Brain microvascular endothelial cell (primary cell): ENCODE measurements around the gene HACD4.
"Not testable (repeated sequence)": the region's sequence is repeated elsewhere in the genome, so short reads cannot be mapped to it uniquely, and the experiment has no call there.

Experiments
- DNase-seq: peaks from one replicate; pipeline ENCODE4 v3.0.0-alpha.2; 2020
- H3K27ac ChIP-seq: fragments of 250-450 bp; sonication (Bioruptor Pico); 2 replicates; pipeline ENCODE4 v1.5.1; 2020; ENCODE audit warnings: mild to moderate bottlenecking, moderate library complexity
- H3K27me3 ChIP-seq: fragments of 250-450 bp; sonication (Bioruptor Pico); replicated peaks from 2 replicates; pipeline ENCODE4 v1.5.1; 2020; ENCODE audit warnings: mild to moderate bottlenecking
- H3K36me3 ChIP-seq: fragments of 250-450 bp; sonication (Bioruptor Pico); replicated peaks from 2 replicates; pipeline ENCODE4 v1.5.1; 2020; ENCODE audit warnings: mild to moderate bottlenecking
- H3K4me3 ChIP-seq: 2 replicates; pipeline ENCODE4 v1.5.1; 2011; ENCODE audit warnings: low read depth, mild to moderate bottlenecking, control low read depth, low read length, moderate library complexity
- CTCF ChIP-seq: IDR thresholded peaks from 2 replicates; pipeline ENCODE4 v1.5.1; 2011; ENCODE audit warnings: low read depth, mild to moderate bottlenecking, moderate library complexity, low read length, control low read depth, inconsistent platforms; ENCODE audit errors: missing control alignments
- in situ Hi-C: cut with HindIII; loops from 2 replicates; pipeline ENCODE4 v1.10.0; 2017; ENCODE audit warnings: low sequenced_read_pairs, low pct_ligation_motif_present

The HACD4 gene

GRCh38 chr9:20985851-20986600 lies 45.4 kb downstream of the HACD4 start:
- Histone ChIP-seq H3K27ac (no peak overlapping the region), H3K36me3 (peaks cover 7% of the 10 kb centered on the region), H3K4me3 (no peak overlapping the region), H3K27me3 (no peaks in the 10 kb centered on the region)
- in situ Hi-C loops = no loop called here
- TF ChIP-seq CTCF = no peak
- no peak for DNase-seq

DNA sequence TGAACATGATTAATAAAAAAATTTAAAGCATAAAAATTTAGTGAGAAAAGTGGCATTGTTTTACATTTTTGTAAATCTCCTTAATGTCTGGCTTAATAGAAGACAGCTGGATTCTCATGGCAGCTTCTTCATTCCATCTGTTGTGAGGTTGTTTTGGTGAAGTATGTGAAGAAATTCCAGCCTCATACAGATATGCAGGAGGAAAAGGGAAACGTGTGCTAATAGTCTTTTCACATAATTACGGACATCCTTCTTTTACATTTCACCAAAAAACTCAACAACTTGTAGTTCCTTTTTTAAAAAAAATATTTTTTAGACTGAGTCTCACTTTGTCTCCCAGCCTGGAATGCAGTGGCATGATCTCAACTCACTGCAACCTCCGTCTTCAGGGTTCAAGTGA lies 46.9 kb downstream of the HACD4 start:
- no peak for DNase-seq
- no peak for TF ChIP-seq CTCF
- H3K27ac ChIP-seq = no peak overlapping the region
- no peaks in the 10 kb centered on the region for H3K36me3 ChIP-seq
- no peaks in the 10 kb centered on the region for H3K27me3 ChIP-seq
- in situ Hi-C loops = no loop called here
- no peak overlapping the region for H3K4me3 ChIP-seq

- peak; percentile 53 for DNase-seq
- Histone ChIP-seq H3K36me3 (no peaks in the 10 kb centered on the region), H3K27ac (peak overlapping the region; percentile 33), H3K4me3 (no peak overlapping the region), H3K27me3 (no peaks in the 10 kb centered on the region)
- no peak for TF ChIP-seq CTCF
- in situ Hi-C loops = no loop called here
Measured at GRCh38 chr9:20981486-20981885, 50.0 kb downstream of the HACD4 start.

DNA sequence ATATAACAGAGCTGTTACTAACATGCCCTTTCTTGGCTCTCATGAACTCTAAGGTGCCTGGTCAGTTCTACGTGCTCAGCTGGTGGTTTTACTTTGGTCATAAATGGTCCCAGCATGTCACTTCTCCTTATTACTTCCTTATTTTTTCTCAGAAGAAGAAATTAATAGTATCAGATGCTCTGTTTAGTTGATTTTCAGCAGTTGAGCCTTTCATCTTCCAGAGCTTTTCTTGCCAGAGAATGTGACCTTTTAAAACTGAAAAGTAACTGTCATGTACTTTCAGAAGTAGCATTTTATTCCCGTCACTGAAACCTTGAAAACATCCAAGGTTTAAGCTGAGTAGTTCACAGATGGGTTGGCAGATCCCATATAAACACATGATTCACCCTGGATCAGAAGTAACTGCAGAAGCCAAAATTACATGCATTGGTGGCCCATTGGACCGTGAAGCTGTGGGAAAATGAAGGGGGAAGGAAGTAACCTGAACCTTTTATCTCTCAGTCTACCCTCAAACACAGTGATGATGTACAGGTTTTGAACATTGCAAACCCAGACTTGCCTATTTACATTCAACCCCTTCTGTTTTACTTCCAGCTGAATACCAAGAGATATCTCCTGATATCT lies 50.5 kb downstream of the HACD4 start:
- H3K27me3 ChIP-seq = no peaks in the 10 kb centered on the region
- peak overlapping the region; percentile 33 for H3K27ac ChIP-seq
- no peaks in the 10 kb centered on the region for H3K36me3 ChIP-seq
- peak; percentile 54 for DNase-seq
- in situ Hi-C loops = no loop called here
- no peak overlapping the region for H3K4me3 ChIP-seq
- TF ChIP-seq CTCF = no peak

DNA sequence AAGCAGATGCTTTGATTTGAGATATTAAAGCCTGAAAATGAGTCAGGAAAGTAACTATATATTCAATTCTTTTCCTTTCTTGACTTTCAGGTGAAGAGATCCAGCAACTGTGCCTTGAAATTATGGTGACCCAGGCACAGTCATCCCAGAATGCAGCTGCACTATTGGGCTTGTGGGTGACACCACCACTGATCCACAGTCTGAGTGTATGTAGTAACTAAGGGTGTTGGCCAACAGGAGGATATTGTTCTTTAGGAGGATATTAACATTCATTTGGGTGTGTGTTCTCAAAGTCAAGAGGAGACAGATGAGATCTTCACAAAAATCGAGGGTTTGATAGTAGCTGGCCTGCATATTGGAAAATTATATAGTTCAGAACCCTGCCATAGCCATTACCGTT lies 53.2 kb downstream of the HACD4 start:
- DNase-seq = no peak
- Histone ChIP-seq H3K4me3 (no peak overlapping the region), H3K27ac (no peak overlapping the region), H3K27me3 (no peaks in the 10 kb centered on the region), H3K36me3 (no peaks in the 10 kb centered on the region)
- TF ChIP-seq CTCF = no peak
- in situ Hi-C loops = no loop called here

- H3K27ac ChIP-seq, H3K27me3 ChIP-seq, DNase-seq, H3K4me3 ChIP-seq, H3K36me3 ChIP-seq, in situ Hi-C loops: not testable (repeated sequence)
Measured at GRCh38 chr9:20974191-20974938, 57.1 kb downstream of the HACD4 start.

GRCh38 chr9:20973246-20973947 lies 58.0 kb downstream of the HACD4 start:
- H3K36me3 ChIP-seq, DNase-seq, H3K27ac ChIP-seq, in situ Hi-C loops, H3K4me3 ChIP-seq, H3K27me3 ChIP-seq: not testable (repeated sequence)
